Neural progenitor cell (in vitro differentiated cells): ENCODE measurements around the gene MIEF1. TPM values are rescaled to one million over a fixed set of nuclear protein-coding genes. Genes with fewer than 3 reads are reported as not detected.

Experiments used
- DNase-seq: peaks from one replicate; pipeline ENCODE4 v3.0.0-alpha.2; 2016; ENCODE audit warnings: low spot score
- H2AFZ ChIP-seq: fragments of 200-600 bp; sonication (generic); replicated peaks from 2 replicates; pipeline ENCODE4 v1.6.1; 2016; ENCODE audit warnings: antibody characterized with exemption
- H3F3A ChIP-seq: fragments of 200-600 bp; sonication (generic); 2 replicates; pipeline ENCODE4 v1.6.1; 2016; ENCODE audit warnings: antibody characterized with exemption, low read depth
- H3K27ac ChIP-seq: fragments of 200-600 bp; sonication (generic); 2 replicates; pipeline ENCODE4 v1.5.1; 2016; ENCODE audit warnings: mild to moderate bottlenecking
- H3K27me3 ChIP-seq: fragments of 200-600 bp; sonication (generic); 2 replicates; pipeline ENCODE4 v1.6.1; 2016; ENCODE audit warnings: mild to moderate bottlenecking, moderate library complexity
- H3K36me3 ChIP-seq: fragments of 200-600 bp; sonication (generic); 2 replicates; pipeline ENCODE4 v1.5.1; 2016
- H3K4me1 ChIP-seq: fragments of 200-600 bp; sonication (generic); 2 replicates; pipeline ENCODE4 v1.6.1; 2016; ENCODE audit warnings: mixed run types
- H3K4me2 ChIP-seq: fragments of 200-600 bp; sonication (generic); 2 replicates; pipeline ENCODE4 v1.6.1; 2016
- H3K4me3 ChIP-seq: fragments of 200-600 bp; sonication (generic); 2 replicates; pipeline ENCODE4 v1.5.1; 2016
- H3K79me2 ChIP-seq: fragments of 200-600 bp; sonication (generic); 2 replicates; pipeline ENCODE4 v1.6.1; 2016; ENCODE audit warnings: low read depth
- H3K9ac ChIP-seq: fragments of 200-600 bp; sonication (generic); 2 replicates; pipeline ENCODE4 v1.6.1; 2016
- H3K9me3 ChIP-seq: fragments of 200-600 bp; sonication (generic); 2 replicates; pipeline ENCODE4 v1.5.1; 2016; ENCODE audit warnings: low read depth
- H4K20me1 ChIP-seq: fragments of 200-600 bp; sonication (generic); 2 replicates; pipeline ENCODE4 v1.6.1; 2016; ENCODE audit warnings: low read depth
- H3K27ac Mint-ChIP-seq: 3 replicates; pipeline ENCODE4 v1.8.0; 2021; ENCODE audit warnings: mixed read lengths
- H3K27me3 Mint-ChIP-seq: 2 replicates; pipeline ENCODE4 v1.8.0; 2022; ENCODE audit warnings: low read depth, mild to moderate bottlenecking, inconsistent platforms, moderate library complexity, mixed read lengths; ENCODE audit not compliant: insufficient read depth
- H3K36me3 Mint-ChIP-seq: 3 replicates; pipeline ENCODE4 v1.8.0; 2021; ENCODE audit warnings: mixed read lengths
- H3K4me1 Mint-ChIP-seq: 3 replicates; pipeline ENCODE4 v1.8.0; 2021; ENCODE audit warnings: mixed read lengths
- H3K4me3 Mint-ChIP-seq: 3 replicates; pipeline ENCODE4 v1.8.0; 2021; ENCODE audit warnings: mild to moderate bottlenecking, moderate library complexity, mixed read lengths
- H3K9me3 Mint-ChIP-seq: 3 replicates; pipeline ENCODE4 v1.8.0; 2020; ENCODE audit warnings: mixed read lengths
- CTCF ChIP-seq: fragments of 200-600 bp; sonication (generic); IDR thresholded peaks from 2 replicates; pipeline ENCODE4 v1.5.1; 2017; ENCODE audit warnings: antibody characterized with exemption, mild to moderate bottlenecking
- EZH2 ChIP-seq: fragments of 200-600 bp; sonication (generic); IDR thresholded peaks from 2 replicates; pipeline ENCODE4 v1.6.1; 2017; ENCODE audit warnings: antibody characterized with exemption, mild to moderate bottlenecking, moderate library complexity
- EZH2phosphoT487 ChIP-seq: fragments of 200-600 bp; sonication (generic); IDR thresholded peaks from 2 replicates; pipeline ENCODE4 v1.6.1; 2017; ENCODE audit warnings: antibody characterized with exemption
- total RNA-seq: library from RNA; depleted of rRNA; stranded (reverse); fragments of >200 nt; gene quantifications from 2 replicates; pipeline ENCODE4 v1.2.3, GENCODE V29; 2015; ENCODE audit warnings: low replicate concordance

The MIEF1 gene
- total RNA-seq, 1 donor from 2014 or later, result 22.0 TPM

DNA sequence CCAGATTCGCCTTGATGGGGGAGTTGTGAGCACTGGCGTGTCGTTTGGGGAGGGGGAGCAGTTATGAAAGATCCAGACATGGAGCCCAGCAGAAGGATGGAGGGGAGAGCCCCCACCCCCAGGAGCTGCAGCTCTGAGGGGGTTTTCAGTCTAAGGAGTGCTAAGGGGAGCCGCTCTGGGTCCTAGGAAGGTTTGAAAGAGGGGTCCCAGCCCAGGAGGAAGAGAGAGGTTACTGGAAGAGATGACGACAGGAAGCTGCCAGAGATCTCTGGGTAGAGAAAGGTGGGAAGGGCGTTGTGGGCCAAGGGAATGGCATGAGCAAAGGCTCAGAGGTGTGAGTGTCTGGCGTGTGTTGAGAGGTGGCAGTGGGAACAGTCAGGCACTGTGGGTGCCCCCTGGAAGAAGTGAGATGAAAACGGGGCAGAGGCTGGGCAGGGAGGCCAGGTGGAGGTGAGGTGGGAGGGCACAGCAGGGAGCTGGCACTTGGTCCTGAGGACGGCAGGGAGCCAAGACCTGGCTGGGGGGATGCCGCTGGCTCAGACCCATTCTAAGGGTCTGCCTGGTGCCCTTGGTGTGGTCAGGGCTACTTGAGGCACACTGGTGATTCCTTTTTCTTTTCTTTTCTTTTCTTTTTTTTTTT is 43.5 kb upstream of the MIEF1 start:
- H3K4me1 ChIP-seq, result peaks cover 22% of the 10 kb centered on the region
- peak overlapping the region; percentile 91 for H3K4me3 Mint-ChIP-seq
- peaks cover 3% of the 10 kb centered on the region for H3K36me3 Mint-ChIP-seq
- peaks cover 35% of the 10 kb centered on the region for H3F3A ChIP-seq
- H3K27ac Mint-ChIP-seq, result peak overlapping the region; percentile 92
- H3K27me3 Mint-ChIP-seq, result peaks cover 24% of the 10 kb centered on the region
- H3K9me3 Mint-ChIP-seq, result peaks cover 4% of the 10 kb centered on the region
- TF ChIP-seq EZH2phosphoT487 (no peak), CTCF (no peak), EZH2 (no peak)
- peaks cover 37% of the 10 kb centered on the region for H3K4me1 Mint-ChIP-seq
- H3K27me3 ChIP-seq, result peaks cover 24% of the 10 kb centered on the region
- peak overlapping the region; percentile 97 for H3K4me2 ChIP-seq
- no peak for DNase-seq
- H3K27ac ChIP-seq, result no peak overlapping the region
- no peak overlapping the region for H3K9ac ChIP-seq
- peaks cover 26% of the 10 kb centered on the region for H4K20me1 ChIP-seq
- H3K79me2 ChIP-seq, result peaks cover 33% of the 10 kb centered on the region
- H3K9me3 ChIP-seq, result no peaks in the 10 kb centered on the region
- no peak overlapping the region for H2AFZ ChIP-seq
- H3K4me3 ChIP-seq, result peak overlapping the region; percentile 85
- H3K36me3 ChIP-seq, result no peaks in the 10 kb centered on the region

- H2AFZ ChIP-seq, result no peak overlapping the region
- peaks cover 32% of the 10 kb centered on the region for H4K20me1 ChIP-seq
- peaks cover 39% of the 10 kb centered on the region for H3K79me2 ChIP-seq
- peaks cover 23% of the 10 kb centered on the region for H3F3A ChIP-seq
- peaks cover 3% of the 10 kb centered on the region for H3K36me3 Mint-ChIP-seq
- H3K27ac Mint-ChIP-seq, result no peak overlapping the region
- peaks cover 4% of the 10 kb centered on the region for H3K9me3 Mint-ChIP-seq
- no peak for DNase-seq
- H3K4me3 ChIP-seq, result no peak overlapping the region
- no peak overlapping the region for H3K27ac ChIP-seq
- H3K4me1 Mint-ChIP-seq, result peaks cover 31% of the 10 kb centered on the region
- H3K4me3 Mint-ChIP-seq, result peak overlapping the region; percentile 73
- no peak overlapping the region for H3K4me2 ChIP-seq
- no peak overlapping the region for H3K9ac ChIP-seq
- TF ChIP-seq EZH2phosphoT487 (no peak), CTCF (no peak), EZH2 (no peak)
- H3K9me3 ChIP-seq, result no peaks in the 10 kb centered on the region
- peaks cover 24% of the 10 kb centered on the region for H3K27me3 ChIP-seq
- peaks cover 10% of the 10 kb centered on the region for H3K4me1 ChIP-seq
- H3K36me3 ChIP-seq, result no peaks in the 10 kb centered on the region
- peaks cover 20% of the 10 kb centered on the region for H3K27me3 Mint-ChIP-seq
These were observed 42.4 kb upstream of the MIEF1 start for GRCh38 chr22:39459681-39460080.

- Histone ChIP-seq H3K27me3 (peaks cover 11% of the 10 kb centered on the region), H3K4me1 (peaks cover 12% of the 10 kb centered on the region), H3K36me3 (no peaks in the 10 kb centered on the region), H3K4me2 (peak overlapping the region; percentile 40), H3K9ac (no peak overlapping the region), H2AFZ (no peak overlapping the region), H3K79me2 (peaks cover 39% of the 10 kb centered on the region), H4K20me1 (peaks cover 50% of the 10 kb centered on the region), H3K27ac (no peak overlapping the region), H3F3A (peaks cover 8% of the 10 kb centered on the region), H3K4me3 (no peak overlapping the region), H3K9me3 (no peaks in the 10 kb centered on the region)
- peaks cover 7% of the 10 kb centered on the region for H3K27me3 Mint-ChIP-seq
- no peaks in the 10 kb centered on the region for H3K9me3 Mint-ChIP-seq
- no peaks in the 10 kb centered on the region for H3K36me3 Mint-ChIP-seq
- no peak for TF ChIP-seq EZH2
- no peak for TF ChIP-seq EZH2phosphoT487
- TF ChIP-seq CTCF, result peak; percentile 44
- no peak overlapping the region for H3K4me3 Mint-ChIP-seq
- peak; percentile 70 for DNase-seq
- peak overlapping the region; percentile 60 for H3K27ac Mint-ChIP-seq
- H3K4me1 Mint-ChIP-seq, result peaks cover 25% of the 10 kb centered on the region
These were observed 39.5 kb upstream of the MIEF1 start for GRCh38 chr22:39462443-39463221.
